ENCODE results near the gene NR3C2. TPM values are rescaled to one million over a fixed set of nuclear protein-coding genes. Genes with fewer than 3 reads are reported as not detected.

Gene NR3C2
- polyA plus RNA-seq, 3 donors: 0.09 to 0.27 (median 0.20) TPM

GRCh38 chr4:148067301-148067916 lies 374.8 kb downstream of the NR3C2 start:
- Histone ChIP-seq H3K9ac (ENCODE audit: insufficient read depth, low read length, poor library complexity, severe bottlenecking) (no peak overlapping the region), H3K27ac (ENCODE audit: low read depth in 1 of 2, low read length in 2 of 2) (no peak overlapping the region), H3K4me1 (ENCODE audit: control insufficient read depth in 1 of 2, insufficient read depth in 2 of 2, low read length in 2 of 2) (no peaks in the 10 kb centered on the region), H4K20me1 (ENCODE audit: insufficient read depth, low read length) (no peaks in the 10 kb centered on the region), H3K4me3 (replicated peaks in 1 of 3; ENCODE audit: low read depth in 2 of 3, low read length in 3 of 3) (no peak overlapping the region), H3K36me3 (replicated peaks in 1 of 2; ENCODE audit: control insufficient read depth in 1 of 2, insufficient read depth in 2 of 2, low read length in 2 of 2) (peaks cover 0 to 19% of the 10 kb centered on the region in 2 donors), H3K79me2 (ENCODE audit: insufficient read depth, low read length) (no peaks in the 10 kb centered on the region), H3K9me3 (replicated peaks in 1 of 2; ENCODE audit: control insufficient read depth in 1 of 2, insufficient read depth in 1 of 2, low read length in 2 of 2) (no peaks in the 10 kb centered on the region), H3K4me2 (replicated peaks; ENCODE audit: extremely low read depth, low read length, poor library complexity, severe bottlenecking) (no peak overlapping the region), H3K27me3 (ENCODE audit: control insufficient read depth in 2 of 2, insufficient read depth in 2 of 2, low read length in 2 of 2) (no peaks in the 10 kb centered on the region), H2AFZ (ENCODE audit: insufficient read depth, low read depth, low read length, poor library complexity, severe bottlenecking) (no peak overlapping the region)
- H3K27me3 Mint-ChIP-seq (ENCODE audit: low read depth in 3 of 3): peaks cover 0 to 2% (median 0%) of the 10 kb centered on the region in 3 donors
- 96% methylated on average over 5 of the region's 6 CpGs for WGBS (ENCODE audit: insufficient coverage)
- H3K36me3 Mint-ChIP-seq: peaks cover 7 to 21% of the 10 kb centered on the region in 2 donors
- H3K9me3 Mint-ChIP-seq: no peaks in the 10 kb centered on the region
- no peak for TF ChIP-seq CTCF (IDR thresholded peaks at IDR 0.05)
- H3K27ac Mint-ChIP-seq: peak overlapping the region in 1 of 7 donors; percentile 32
- no peaks in the 10 kb centered on the region for H3K4me1 Mint-ChIP-seq
- intact Hi-C loops (cut with micrococcal nuclease): loop anchor here in 1 of 2 donors (10.0 kb wide), 1 partner anchor 377 kb away; the partner anchor contains the start of gene NR3C2
- no peak overlapping the region for H3K4me3 Mint-ChIP-seq
- no peak for DNase-seq

- peak overlapping the region in 1 of 7 donors; percentile 27 for H3K27ac Mint-ChIP-seq
- Histone ChIP-seq H3K4me1 (ENCODE audit: control insufficient read depth in 1 of 2, insufficient read depth in 2 of 2, low read length in 2 of 2) (peaks cover 0 to 5% of the 10 kb centered on the region in 2 donors), H2AFZ (ENCODE audit: insufficient read depth, low read depth, low read length, poor library complexity, severe bottlenecking) (no peak overlapping the region), H3K36me3 (replicated peaks in 1 of 2; ENCODE audit: control insufficient read depth in 1 of 2, insufficient read depth in 2 of 2, low read length in 2 of 2) (peaks cover 0 to 15% of the 10 kb centered on the region in 2 donors), H3K4me2 (replicated peaks; ENCODE audit: extremely low read depth, low read length, poor library complexity, severe bottlenecking) (no peak overlapping the region), H3K4me3 (replicated peaks in 1 of 3; ENCODE audit: low read depth in 2 of 3, low read length in 3 of 3) (no peak overlapping the region), H3K9me3 (replicated peaks in 1 of 2; ENCODE audit: control insufficient read depth in 1 of 2, insufficient read depth in 1 of 2, low read length in 2 of 2) (no peaks in the 10 kb centered on the region), H4K20me1 (ENCODE audit: insufficient read depth, low read length) (no peaks in the 10 kb centered on the region), H3K27me3 (ENCODE audit: control insufficient read depth in 2 of 2, insufficient read depth in 2 of 2, low read length in 2 of 2) (no peaks in the 10 kb centered on the region), H3K9ac (ENCODE audit: insufficient read depth, low read length, poor library complexity, severe bottlenecking) (no peak overlapping the region), H3K27ac (ENCODE audit: low read depth in 1 of 2, low read length in 2 of 2) (no peak overlapping the region), H3K79me2 (ENCODE audit: insufficient read depth, low read length) (no peaks in the 10 kb centered on the region)
- H3K27me3 Mint-ChIP-seq (ENCODE audit: low read depth in 3 of 3): peaks cover 0 to 5% (median 3%) of the 10 kb centered on the region in 3 donors
- TF ChIP-seq CTCF (IDR thresholded peaks at IDR 0.05): no peak
- intact Hi-C loops (cut with micrococcal nuclease): loop anchor here in 1 of 2 donors (10.0 kb wide), 1 partner anchor 380 kb away; the partner anchor contains the start of gene NR3C2
- no peak for DNase-seq
- peaks cover 5% of the 10 kb centered on the region for H3K4me1 Mint-ChIP-seq
- peaks cover 7 to 19% of the 10 kb centered on the region in 2 donors for H3K36me3 Mint-ChIP-seq
- WGBS (ENCODE audit: insufficient coverage): 95% methylated on average over 3 of the region's 5 CpGs
- no peaks in the 10 kb centered on the region for H3K9me3 Mint-ChIP-seq
- H3K4me3 Mint-ChIP-seq: no peak overlapping the region
Observed at GRCh38 chr4:148065075-148065474, 377.1 kb downstream of the NR3C2 start.
